T-cell (primary cell): Measurements from ENCODE around the gene ABCC1. TPM values are rescaled to one million over a fixed set of nuclear protein-coding genes. Genes with fewer than 3 reads are reported as not detected.
A peak's percentile ranks its signal among the peaks of the same experiment; 100 is the strongest.

Experiments
- ATAC-seq, 4 experiments: fragments of 200-7000 bp in 3 of 4; fragments of 150-1000 bp in 1 of 4; cut with Tn5 transposase; replicated peaks in 1 of 4; 1 replicate in 3 of 4; 2 replicates in 1 of 4; pipeline ENCODE4 v1.10.0; 2021; ENCODE audit warnings: moderate library complexity in 3 of 4, mild to moderate bottlenecking in 2 of 4, moderate number of reproducible peaks in 1 of 4
- CTCF ChIA-PET, 2 donors: fragments of 300-600 bp; sonication (Branson Sonifier 250); formaldehyde crosslinking; loops; one replicate each; lab custom pipeline; 2022; ENCODE audit warnings: antibody characterized with exemption in 2 of 2; lab: Charles Lee
- POLR2A ChIA-PET, 2 donors: fragments of 300-600 bp; sonication (Branson Sonifier 250); formaldehyde crosslinking; loops; one replicate each; lab custom pipeline; 2022; ENCODE audit warnings: antibody characterized with exemption in 2 of 2; lab: Charles Lee
- DNase-seq, 35 experiments: peaks; one replicate each; pipeline versions ENCODE4 v3.0.0 to v3.0.0-alpha.2; 2013 to 2023
- H3K27ac ChIP-seq: one replicate; pipeline ENCODE4 v1.5.1; 2013; ENCODE audit warnings: low read length
- H3K27me3 ChIP-seq, 2 experiments: replicated peaks in 1 of 2; 1 replicate in 1 of 2; 2 replicates in 1 of 2; pipeline versions ENCODE4 v1.6.1 to v1.7.0; 2013; ENCODE audit warnings: low read length in 1 of 2, mixed read lengths in 1 of 2; ENCODE audit not compliant: control insufficient read depth in 2 of 2, insufficient read depth in 2 of 2; ENCODE audit errors: extremely low read depth in 1 of 2
- H3K36me3 ChIP-seq, 2 donors: 1 replicate in 1 of 2; 2 replicates in 1 of 2; pipeline versions ENCODE4 v1.6.1 to v1.7.0; 2013; ENCODE audit warnings: low read length in 1 of 2; ENCODE audit not compliant: control insufficient read depth in 2 of 2, insufficient read depth in 1 of 2; ENCODE audit errors: extremely low read depth in 1 of 2
- H3K4me1 ChIP-seq, 2 experiments: 1 replicate in 1 of 2; 2 replicates in 1 of 2; pipeline versions ENCODE4 v1.6.1 to v1.7.0; 2013; ENCODE audit warnings: low read length in 2 of 2, mixed read lengths in 1 of 2; ENCODE audit not compliant: insufficient read depth in 2 of 2, control insufficient read depth in 1 of 2; ENCODE audit errors: extremely low read depth in 1 of 2
- H3K4me3 ChIP-seq, 2 donors: 1 replicate in 1 of 2; 2 replicates in 1 of 2; pipeline versions ENCODE4 v1.5.1 to v1.7.0; 2013; ENCODE audit warnings: mild to moderate bottlenecking in 2 of 2, low read length in 1 of 2, moderate library complexity in 1 of 2; ENCODE audit not compliant: control insufficient read depth in 1 of 2; ENCODE audit errors: extremely low read depth in 1 of 2
- H3K9me3 ChIP-seq: 2 replicates; pipeline ENCODE4 v1.7.0; 2013
- H3K27ac Mint-ChIP-seq, 2 donors: one replicate each; pipeline ENCODE4 v1.8.0; 2020 to 2021; ENCODE audit warnings: mild to moderate bottlenecking in 2 of 2, mixed read lengths in 2 of 2
- H3K27me3 Mint-ChIP-seq, 2 donors: one replicate each; pipeline ENCODE4 v1.8.0; 2021 to 2022; ENCODE audit warnings: mixed read lengths in 2 of 2
- H3K36me3 Mint-ChIP-seq: one replicate; pipeline ENCODE4 v1.8.0; 2021; ENCODE audit warnings: mixed read lengths
- H3K4me1 Mint-ChIP-seq, 3 donors: one replicate each; pipeline ENCODE4 v1.8.0; 2020 to 2022; ENCODE audit warnings: mixed read lengths in 3 of 3, mild to moderate bottlenecking in 1 of 3
- H3K4me3 Mint-ChIP-seq, 3 donors: one replicate each; pipeline ENCODE4 v1.8.0; 2020 to 2022; ENCODE audit warnings: mild to moderate bottlenecking in 3 of 3, mixed read lengths in 3 of 3, moderate library complexity in 3 of 3
- H3K9me3 Mint-ChIP-seq, 3 donors: one replicate each; pipeline ENCODE4 v1.8.0; 2020 to 2022; ENCODE audit warnings: mixed read lengths in 3 of 3
- WGBS: methylation state at CpG from one replicate; pipeline ENCODE4 v1.1.5; 2013; ENCODE audit warnings: missing lambda C conversion rate; ENCODE audit not compliant: insufficient coverage; 5-methylcytosine and 5-hydroxymethylcytosine counted together
- total RNA-seq, 35 experiments: library from RNA in 6 of 35; stranded (reverse) in 6 of 35; fragments of 120-200 nt in 1 of 35; gene quantifications; one replicate each; pipeline versions ENCODE4 v1.2.1 to v1.2.4 and lab custom pipeline; 2013 to 2026

ABCC1 gene
- total RNA-seq, 5 donors from 2014 or later (not counting 1 experiment from before 2014, with no cell fraction given) = 59.4 to 68.1 (median 63.0) TPM

- no peaks in the 10 kb centered on the region for H3K9me3 Mint-ChIP-seq
- H3K27me3 ChIP-seq = no peaks in the 10 kb centered on the region
- WGBS = 88% methylated on average over 2 of the region's 6 CpGs
These were observed 82.0 kb downstream of the ABCC1 start for GRCh38 chr16:16031401-16031800.

GRCh38 chr16:16032271-16032979 is 83.0 kb downstream of the ABCC1 start:
- ChIA-PET POLR2A (no interaction called here), CTCF (interaction anchor here in 1 of 2 donors (1.1 to 2.0 kb wide), 3 partner anchors 66 to 159 kb away, joined by 3 to 5 read pairs (median 3); partner anchors contain the start of gene CEP20)
- H3K27me3 Mint-ChIP-seq = no peaks in the 10 kb centered on the region
- DNase-seq (no peak), ATAC-seq (no peak)
- Histone ChIP-seq H3K27me3 (no peaks in the 10 kb centered on the region), H3K36me3 (peaks cover 17 to 28% of the 10 kb centered on the region in 2 donors), H3K27ac (peak overlapping the region; percentile 55), H3K9me3 (no peaks in the 10 kb centered on the region), H3K4me1 (peaks cover 0 to 19% of the 10 kb centered on the region in 2 experiments), H3K4me3 (no peak overlapping the region)
- H3K4me3 Mint-ChIP-seq = no peak overlapping the region
- H3K4me1 Mint-ChIP-seq = peaks cover 19 to 31% (median 21%) of the 10 kb centered on the region in 3 donors
- H3K27ac Mint-ChIP-seq = peak overlapping the region; percentile 55 to 88
- WGBS = 100% methylated on average over 4 of the region's 5 CpGs
- H3K36me3 Mint-ChIP-seq = peaks cover 21% of the 10 kb centered on the region
- H3K9me3 Mint-ChIP-seq = no peaks in the 10 kb centered on the region

More at GRCh38 chr16:16031401-16031800, 82.0 kb downstream of the ABCC1 start:
- DNase-seq = no peak
- Histone ChIP-seq H3K9me3 (no peaks in the 10 kb centered on the region), H3K36me3 (peaks cover 17 to 18% of the 10 kb centered on the region in 2 donors), H3K27ac (no peak overlapping the region), H3K4me1 (peaks cover 0 to 22% of the 10 kb centered on the region in 2 experiments), H3K4me3 (no peak overlapping the region)
- Mint-ChIP-seq H3K36me3 (peaks cover 14% of the 10 kb centered on the region), H3K27ac (peak overlapping the region; percentile 13 to 23), H3K4me1 (peaks cover 19 to 37% (median 21%) of the 10 kb centered on the region in 3 donors), H3K27me3 (no peaks in the 10 kb centered on the region), H3K4me3 (no peak overlapping the region)
- ChIA-PET CTCF (interaction anchor here in 1 of 2 donors (0.6 kb wide), 1 partner anchor 111 kb away, joined by 3 read pairs; no protein-coding TSS in a partner anchor), POLR2A (interaction anchor here in 1 of 2 donors (0.8 kb wide), 1 partner anchor 143 kb away, joined by 4 read pairs; the partner anchor contains the start of gene CEP20)
- ATAC-seq = no peak

- peaks cover 0 to 19% of the 10 kb centered on the region in 2 experiments for H3K4me1 ChIP-seq
- H3K36me3 ChIP-seq = peaks cover 16 to 37% of the 10 kb centered on the region in 2 donors
- no peak overlapping the region for H3K4me3 ChIP-seq
- peak overlapping the region; percentile 55 for H3K27ac ChIP-seq
- H3K9me3 Mint-ChIP-seq = no peaks in the 10 kb centered on the region
- ChIA-PET CTCF (interaction anchor here in 1 of 2 donors (0.7 to 2.0 kb wide), 4 partner anchors 67 to 160 kb away, joined by 3 to 5 read pairs (median 4); partner anchors contain the start of gene CEP20), POLR2A (interaction anchor here (0.6 to 1.1 kb wide), 4 partner anchors 71 to 160 kb away, joined by 3 to 10 read pairs (median 4); no protein-coding TSS in a partner anchor)
- 0% methylated on average over 2 of the region's 9 CpGs for WGBS
- peak overlapping the region; percentile 55 to 88 for H3K27ac Mint-ChIP-seq
- no peaks in the 10 kb centered on the region for H3K27me3 ChIP-seq
- H3K4me1 Mint-ChIP-seq = peaks cover 19 to 27% (median 21%) of the 10 kb centered on the region in 3 donors
- peak overlapping the region in 1 of 3 donors; percentile 49 for H3K4me3 Mint-ChIP-seq
- DNase-seq = peak in 21 of 35 experiments; percentile 3 to 70 (median 9)
- H3K27me3 Mint-ChIP-seq = no peaks in the 10 kb centered on the region
- peak; percentile 70 to 89 (median 84) for ATAC-seq
- no peaks in the 10 kb centered on the region for H3K9me3 ChIP-seq
- H3K36me3 Mint-ChIP-seq = peaks cover 27% of the 10 kb centered on the region
These were observed 83.8 kb downstream of the ABCC1 start for GRCh38 chr16:16033208-16033717.

- WGBS = no CpG with 5 or more reads among the region's 8 CpGs
- peaks cover 0 to 41% of the 10 kb centered on the region in 2 experiments for H3K4me1 ChIP-seq
- ChIA-PET POLR2A (interaction anchor here (0.7 to 1.5 kb wide), 2 partner anchors 86 to 100 kb away, joined by 3 to 11 read pairs; no protein-coding TSS in a partner anchor), CTCF (interaction anchor here (0.7 to 1.0 kb wide), 2 partner anchors 9 to 32 kb away, joined by 3 to 5 read pairs; no protein-coding TSS in a partner anchor)
- H3K4me3 ChIP-seq = no peak overlapping the region
- Mint-ChIP-seq H3K4me1 (peaks cover 36 to 42% (median 42%) of the 10 kb centered on the region in 3 donors), H3K27ac (no peak overlapping the region), H3K9me3 (no peaks in the 10 kb centered on the region), H3K4me3 (no peak overlapping the region), H3K27me3 (no peaks in the 10 kb centered on the region), H3K36me3 (peaks cover 36% of the 10 kb centered on the region)
- ATAC-seq (no peak), DNase-seq (no peak)
- H3K9me3 ChIP-seq = no peaks in the 10 kb centered on the region
- no peaks in the 10 kb centered on the region for H3K27me3 ChIP-seq
- H3K36me3 ChIP-seq = peaks cover 4 to 47% of the 10 kb centered on the region in 2 donors
- no peak overlapping the region for H3K27ac ChIP-seq
These were observed 87.0 kb downstream of the ABCC1 start for GRCh38 chr16:16036359-16036792.

- ChIA-PET POLR2A (no interaction called here), CTCF (no interaction called here)
- ATAC-seq = no peak
- Histone ChIP-seq H3K4me3 (no peak overlapping the region), H3K27me3 (no peaks in the 10 kb centered on the region), H3K27ac (no peak overlapping the region), H3K4me1 (peaks cover 0 to 46% of the 10 kb centered on the region in 2 experiments), H3K9me3 (no peaks in the 10 kb centered on the region), H3K36me3 (peaks cover 4 to 56% of the 10 kb centered on the region in 2 donors)
- H3K9me3 Mint-ChIP-seq = no peaks in the 10 kb centered on the region
- no peak overlapping the region for H3K4me3 Mint-ChIP-seq
- no peaks in the 10 kb centered on the region for H3K27me3 Mint-ChIP-seq
- no peak for DNase-seq
- H3K27ac Mint-ChIP-seq = no peak overlapping the region
- H3K4me1 Mint-ChIP-seq = peaks cover 37 to 46% (median 42%) of the 10 kb centered on the region in 3 donors
- peaks cover 34% of the 10 kb centered on the region for H3K36me3 Mint-ChIP-seq
- over 99% methylated on average over 8 of the region's 11 CpGs for WGBS
These were observed 88.1 kb downstream of the ABCC1 start for GRCh38 chr16:16037521-16037920.

- Mint-ChIP-seq H3K4me3 (no peak overlapping the region), H3K27ac (no peak overlapping the region), H3K36me3 (peaks cover 34% of the 10 kb centered on the region), H3K4me1 (peaks cover 33 to 41% (median 37%) of the 10 kb centered on the region in 3 donors), H3K27me3 (no peaks in the 10 kb centered on the region), H3K9me3 (no peaks in the 10 kb centered on the region)
- H3K27me3 ChIP-seq = no peaks in the 10 kb centered on the region
- ATAC-seq (no peak), DNase-seq (no peak)
- peaks cover 4 to 56% of the 10 kb centered on the region in 2 donors for H3K36me3 ChIP-seq
- no peak overlapping the region for H3K27ac ChIP-seq
- peaks cover 0 to 42% of the 10 kb centered on the region in 2 experiments for H3K4me1 ChIP-seq
- no peak overlapping the region for H3K4me3 ChIP-seq
- 93% methylated on average over 1 of the region's 1 CpG for WGBS
- H3K9me3 ChIP-seq = no peaks in the 10 kb centered on the region
- CTCF ChIA-PET = no interaction called here
- POLR2A ChIA-PET = no interaction called here
These were observed 88.6 kb downstream of the ABCC1 start for GRCh38 chr16:16037970-16038369.
